Measurements from ENCODE around the gene DYRK1A.
"Not testable (repeated sequence)": the region's sequence is repeated elsewhere in the genome, so short reads cannot be mapped to it uniquely, and the experiment has no call there.

The DYRK1A gene

GRCh38 chr21:37366482-37367316 lies at the start of gene DYRK1A:
DYRK1A (plus strand) TSS chr21:37366773; CDS start chr21:37420375, 53,602 bp downstream.
- peak; percentile 99 to 100 for DNase-seq

- DNase-seq = no peak
Observed at GRCh38 chr21:37319551-37319950, 47.0 kb upstream of the DYRK1A start.

- DNase-seq = no peak
Observed at GRCh38 chr21:37322084-37322483, 44.5 kb upstream of the DYRK1A start.

GRCh38 chr21:37324558-37324957 lies 42.0 kb upstream of the DYRK1A start:
- no peak for DNase-seq

GRCh38 chr21:37328147-37328546 lies 38.4 kb upstream of the DYRK1A start:
- DNase-seq = not testable (repeated sequence)

- DNase-seq = no peak
Observed at GRCh38 chr21:37331411-37331810, 35.2 kb upstream of the DYRK1A start.

- no peak for DNase-seq
Observed at GRCh38 chr21:37335053-37335452, 31.5 kb upstream of the DYRK1A start.

- no peak for DNase-seq
Observed at GRCh38 chr21:37337179-37337578, 29.4 kb upstream of the DYRK1A start.

GRCh38 chr21:37337831-37338230 lies 28.7 kb upstream of the DYRK1A start:
- DNase-seq = no peak

- no peak for DNase-seq
Observed at GRCh38 chr21:37338671-37339551, 27.7 kb upstream of the DYRK1A start.

- DNase-seq = no peak
Observed at GRCh38 chr21:37339552-37339939, 27.0 kb upstream of the DYRK1A start.

GRCh38 chr21:37341254-37341960 lies 25.2 kb upstream of the DYRK1A start:
- DNase-seq = no peak

- no peak for DNase-seq
Observed at GRCh38 chr21:37342046-37342632, 24.4 kb upstream of the DYRK1A start.

- no peak for DNase-seq
Observed at GRCh38 chr21:37346841-37347430, 19.6 kb upstream of the DYRK1A start.

GRCh38 chr21:37348664-37349063 lies 17.9 kb upstream of the DYRK1A start:
- DNase-seq = no peak

- DNase-seq = no peak
Observed at GRCh38 chr21:37350472-37350871, 16.1 kb upstream of the DYRK1A start.

GRCh38 chr21:37356706-37357105 lies 9.9 kb upstream of the DYRK1A start:
- no peak for DNase-seq

- no peak for DNase-seq
Observed at GRCh38 chr21:37357691-37358090, 8.9 kb upstream of the DYRK1A start.

GRCh38 chr21:37358397-37358796 lies 8.2 kb upstream of the DYRK1A start:
- no peak for DNase-seq

- DNase-seq = no peak
Observed at GRCh38 chr21:37363936-37364335, 2.6 kb upstream of the DYRK1A start.

GRCh38 chr21:37364722-37365121 lies 1.9 kb upstream of the DYRK1A start:
- no peak for DNase-seq

Data from NCI-H446 (cell line).